Epithelial cell of esophagus (primary cell): Measurements from ENCODE around the gene ABCA10.

ENCODE experiments used
- DNase-seq: peaks from one replicate; pipeline ENCODE4 v3.0.0; 2010; ENCODE audit warnings: low read depth
- H3K4me3 ChIP-seq: 2 replicates; pipeline ENCODE4 v1.5.1; 2011; ENCODE audit warnings: mild to moderate bottlenecking, low read length, control low read depth
- CTCF ChIP-seq: IDR thresholded peaks from 2 replicates; pipeline ENCODE4 v1.5.1; 2011; ENCODE audit warnings: low read depth, mild to moderate bottlenecking, low read length, control low read depth, inconsistent platforms; ENCODE audit not compliant: insufficient read depth; ENCODE audit errors: missing control alignments

Gene ABCA10

GRCh38 chr17:69187294-69187693, 41.3 kb downstream of the ABCA10 start:
- DNase-seq = no peak
- TF ChIP-seq CTCF = no peak
- no peak overlapping the region for H3K4me3 ChIP-seq

- DNase-seq = peak; percentile 66
- no peak for TF ChIP-seq CTCF
- H3K4me3 ChIP-seq = no peak overlapping the region
Measured at GRCh38 chr17:69179227-69179952, 49.2 kb downstream of the ABCA10 start.

- DNase-seq = peak; percentile 36
- TF ChIP-seq CTCF = no peak
- H3K4me3 ChIP-seq = no peak overlapping the region
Measured at GRCh38 chr17:69176457-69176795, 52.2 kb downstream of the ABCA10 start.

GRCh38 chr17:69175625-69176456, 52.8 kb downstream of the ABCA10 start:
- H3K4me3 ChIP-seq = no peak overlapping the region
- no peak for TF ChIP-seq CTCF
- peak; percentile 92 for DNase-seq

- TF ChIP-seq CTCF = no peak
- no peak overlapping the region for H3K4me3 ChIP-seq
- no peak for DNase-seq
Measured at GRCh38 chr17:69175262-69175624, 53.4 kb downstream of the ABCA10 start.

- H3K4me3 ChIP-seq = no peak overlapping the region
- no peak for TF ChIP-seq CTCF
- DNase-seq = no peak
Measured at GRCh38 chr17:69173118-69173517, 55.5 kb downstream of the ABCA10 start.
